Fibroblast of the conjunctiva (primary cell): Measurements from ENCODE around the gene METTL16.
"Not testable (repeated sequence)": the region's sequence is repeated elsewhere in the genome, so short reads cannot be mapped to it uniquely, and the experiment has no call there.

Experiments
- DNase-seq: peaks from one replicate; pipeline ENCODE4 v3.0.0-alpha.2; 2010; ENCODE audit warnings: low read depth

The METTL16 gene

DNA sequence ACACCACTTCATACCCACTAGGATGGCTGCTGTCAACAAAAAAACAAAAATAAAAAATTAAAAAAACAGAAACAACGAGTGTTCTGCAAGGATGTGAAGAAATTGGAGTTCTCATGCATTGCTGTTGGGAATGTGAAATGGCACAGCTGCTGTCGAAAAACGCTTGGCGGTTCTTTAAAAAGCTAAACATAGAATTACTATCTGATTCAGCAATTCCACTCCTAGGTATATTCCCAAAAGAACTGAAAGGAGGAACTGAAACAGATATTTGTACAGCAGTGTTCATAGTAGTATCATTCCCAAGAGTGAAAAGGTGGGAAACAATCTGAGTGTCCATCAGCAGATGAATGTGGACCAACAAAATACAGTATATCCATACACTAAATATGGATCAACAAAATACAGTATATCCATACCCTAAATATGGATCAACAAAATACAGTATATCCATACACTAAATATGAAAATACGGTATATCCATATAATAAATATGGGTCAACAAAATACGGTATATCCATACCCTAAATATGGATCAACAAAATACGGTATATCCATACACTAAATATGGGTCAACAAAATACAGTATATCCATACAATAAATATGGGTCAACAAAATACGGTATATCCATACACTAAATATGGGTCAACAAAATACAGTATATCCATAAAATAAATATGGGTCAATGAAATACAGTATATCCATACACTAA, 8.7 kb downstream of the METTL16 start:
- DNase-seq = no peak

DNA sequence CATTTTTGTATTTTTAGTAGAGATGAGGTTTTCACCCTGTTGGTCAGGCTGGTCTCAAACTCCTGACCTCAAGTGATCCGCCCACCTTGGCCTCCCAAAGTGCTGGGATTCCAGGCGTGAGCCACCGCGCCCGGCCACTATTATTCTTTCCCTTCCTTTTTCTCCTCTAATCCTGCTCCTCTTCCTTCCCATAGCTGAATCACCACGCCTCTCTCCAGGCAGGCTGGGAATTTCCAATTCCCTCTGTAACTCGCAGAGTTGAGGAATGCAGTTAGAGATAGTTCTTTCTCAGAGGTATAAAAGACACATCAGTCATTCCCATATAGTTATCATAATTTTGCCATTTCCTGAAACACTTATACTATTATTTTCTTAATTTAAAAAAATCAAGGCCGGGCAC, 11.2 kb downstream of the METTL16 start:
- DNase-seq = no peak

- DNase-seq = not testable (repeated sequence)
Measured at GRCh38 chr17:2489286-2489685, 22.4 kb downstream of the METTL16 start.

GRCh38 chr17:2487306-2487705, 24.4 kb downstream of the METTL16 start:
- DNase-seq = no peak

GRCh38 chr17:2486709-2487108, 25.0 kb downstream of the METTL16 start:
- DNase-seq = not testable (repeated sequence)

DNA sequence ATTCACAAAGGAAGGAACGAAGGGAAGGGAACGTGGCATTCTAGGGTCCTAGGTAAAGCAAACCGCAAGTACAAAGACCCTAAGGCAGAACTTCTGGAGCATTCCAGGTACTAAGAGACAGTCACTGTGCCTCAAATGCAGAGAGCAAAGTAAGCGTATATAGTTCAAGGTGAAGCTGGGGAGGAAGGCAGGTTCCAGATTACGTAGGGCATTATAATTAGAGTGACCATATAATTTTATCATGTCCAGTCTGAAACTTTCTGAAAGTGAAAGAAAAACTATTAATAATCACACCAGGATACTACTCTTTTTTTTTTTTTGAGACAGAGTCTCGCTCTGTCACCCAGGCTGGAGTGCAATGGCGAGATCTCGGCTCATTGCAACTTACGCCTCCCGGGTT, 25.7 kb downstream of the METTL16 start:
- DNase-seq = no peak

- no peak for DNase-seq
Measured at GRCh38 chr17:2485543-2485942, 26.1 kb downstream of the METTL16 start.

DNA sequence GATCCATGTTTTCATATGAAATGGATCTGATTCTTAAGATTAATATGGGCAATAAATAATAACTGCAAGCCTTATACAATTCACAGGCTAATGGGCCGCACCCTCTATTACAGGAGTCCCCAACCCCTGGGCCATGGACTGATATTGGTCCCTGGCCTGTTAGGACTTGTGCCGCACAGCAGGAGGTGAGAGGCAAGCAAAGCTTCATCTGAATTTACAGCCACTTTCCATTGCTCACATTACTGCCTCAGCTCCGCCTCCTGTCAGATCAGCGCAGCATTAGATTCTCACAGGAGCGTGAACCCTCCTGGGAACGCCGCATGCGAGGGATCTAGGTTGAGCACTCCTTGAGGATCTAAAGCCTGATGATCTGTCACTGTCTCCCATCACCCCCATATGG, 26.8 kb downstream of the METTL16 start:
- no peak for DNase-seq

GRCh38 chr17:2483084-2483483, 28.6 kb downstream of the METTL16 start:
- DNase-seq = no peak

DNA sequence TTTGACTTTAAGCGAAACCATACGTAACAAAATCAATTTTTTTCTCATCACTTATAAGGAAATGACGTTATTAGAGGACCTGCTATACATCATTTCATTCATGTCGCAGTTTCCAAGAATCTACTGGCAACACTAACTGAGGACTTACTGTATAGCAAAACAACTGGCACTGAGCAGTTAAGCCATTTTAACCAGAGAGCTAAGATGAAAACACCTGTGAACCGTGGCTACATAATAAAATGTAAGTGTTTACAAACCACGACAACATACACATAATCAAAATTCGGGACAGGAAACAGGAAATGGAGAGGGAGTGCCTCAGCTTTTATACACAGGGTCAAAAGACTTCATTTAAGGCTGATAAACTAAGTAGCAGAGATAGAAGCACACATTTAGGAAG, 29.5 kb downstream of the METTL16 start:
- no peak for DNase-seq

DNA sequence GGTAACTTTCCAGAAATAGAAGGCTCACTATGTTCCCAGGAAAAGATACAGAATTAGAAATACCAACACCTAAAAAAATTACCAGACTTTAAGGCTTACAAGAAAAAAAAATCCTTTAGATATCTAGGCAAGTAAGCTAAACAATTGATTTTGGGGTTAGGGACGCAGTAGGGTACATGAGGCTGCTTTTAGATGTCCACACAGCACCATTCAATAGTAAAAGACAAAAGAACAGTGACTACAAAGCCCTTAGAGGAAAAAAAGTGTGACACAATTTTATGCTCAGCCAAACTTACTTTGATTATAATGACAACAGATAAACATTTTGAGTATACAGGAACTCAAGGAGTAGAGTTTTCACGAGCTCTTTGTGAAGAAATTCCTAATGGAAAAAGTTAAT, 29.9 kb downstream of the METTL16 start:
- DNase-seq = no peak

- no peak for DNase-seq
Measured at GRCh38 chr17:2478458-2478857, 33.2 kb downstream of the METTL16 start.

- no peak for DNase-seq
Measured at GRCh38 chr17:2475056-2475455, 36.6 kb downstream of the METTL16 start.

DNA sequence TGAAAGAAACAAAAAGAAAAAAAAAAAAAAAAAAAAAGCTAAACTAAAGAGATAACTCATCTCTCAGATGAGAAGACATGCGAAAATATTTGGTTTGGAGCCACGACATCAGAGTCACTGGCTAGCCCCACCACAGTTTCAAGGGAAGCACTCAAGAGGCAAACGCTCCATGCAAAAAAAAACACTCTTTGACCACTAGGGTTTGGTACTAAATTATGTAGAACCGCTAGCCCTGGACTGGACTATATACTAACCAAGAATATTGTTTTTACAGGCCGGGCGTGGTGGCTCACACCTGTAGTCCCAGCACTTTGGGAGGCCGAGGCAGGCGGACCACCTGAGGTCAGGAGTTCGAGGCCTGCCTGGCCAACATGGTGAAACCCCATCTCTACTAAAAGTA, 37.3 kb downstream of the METTL16 start:
- no peak for DNase-seq

DNA sequence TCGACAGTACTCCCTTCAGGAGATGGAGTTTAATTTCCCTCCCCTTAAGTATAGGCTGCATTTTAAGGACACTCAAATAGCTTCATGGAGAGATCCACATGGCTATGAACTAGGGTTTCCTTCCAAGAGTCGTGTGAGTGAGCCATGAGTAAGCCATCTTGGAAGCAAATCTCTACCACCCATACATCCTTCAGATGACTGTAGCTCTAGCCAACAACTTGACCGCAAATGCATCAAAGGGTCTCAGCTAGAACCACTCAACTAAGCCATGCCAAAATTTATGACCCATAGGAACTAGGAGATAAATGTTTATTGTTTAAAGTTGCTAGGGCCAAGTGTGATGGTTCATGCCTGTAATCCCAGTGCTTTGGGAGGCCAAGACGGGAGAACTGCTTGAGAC, 43.4 kb downstream of the METTL16 start:
- DNase-seq = peak; percentile 74

GRCh38 chr17:2466931-2467330, 44.8 kb downstream of the METTL16 start:
- no peak for DNase-seq

DNA sequence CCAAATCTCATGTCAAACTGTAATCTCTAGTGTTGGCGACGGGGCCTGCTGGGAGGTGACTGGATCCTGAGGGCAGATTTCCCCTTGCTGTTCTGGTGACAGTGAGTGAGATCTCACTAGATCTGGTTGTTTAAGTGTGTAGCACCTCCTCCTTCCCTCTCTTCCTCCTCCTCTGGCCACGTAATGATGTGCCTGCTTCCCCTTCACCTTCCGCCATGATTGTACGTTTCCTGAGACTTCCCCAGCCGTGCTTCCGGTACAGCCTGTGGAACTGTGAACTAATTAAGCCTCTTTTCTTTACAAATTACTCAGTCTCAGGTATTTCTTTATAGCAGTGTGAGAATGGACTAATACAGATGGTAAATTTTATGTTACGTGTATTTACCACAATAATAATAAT, 49.2 kb downstream of the METTL16 start:
- no peak for DNase-seq

DNA sequence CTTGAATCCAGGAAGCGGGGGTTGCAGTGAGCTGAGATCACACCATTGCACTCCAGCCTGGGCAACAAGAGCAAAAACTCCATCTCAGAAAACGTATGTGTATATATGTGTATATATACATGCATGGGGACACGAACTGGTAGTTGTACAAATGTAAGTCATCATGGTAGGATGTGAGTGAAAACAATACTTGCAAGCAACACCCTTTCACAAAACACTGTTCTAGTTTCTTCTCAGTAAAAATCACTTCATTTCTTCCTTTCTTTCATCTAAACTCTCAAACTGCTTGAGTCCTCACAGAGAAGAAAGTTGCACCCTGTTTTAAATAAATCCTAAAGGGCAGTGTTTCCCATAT, 51.8 kb downstream of the METTL16 start:
- DNase-seq = no peak

- DNase-seq = no peak
Measured at GRCh38 chr17:2457913-2458312, 53.8 kb downstream of the METTL16 start.

GRCh38 chr17:2456475-2456874, 55.2 kb downstream of the METTL16 start:
- no peak for DNase-seq

- no peak for DNase-seq
Measured at GRCh38 chr17:2455956-2456355, 55.7 kb downstream of the METTL16 start.

DNA sequence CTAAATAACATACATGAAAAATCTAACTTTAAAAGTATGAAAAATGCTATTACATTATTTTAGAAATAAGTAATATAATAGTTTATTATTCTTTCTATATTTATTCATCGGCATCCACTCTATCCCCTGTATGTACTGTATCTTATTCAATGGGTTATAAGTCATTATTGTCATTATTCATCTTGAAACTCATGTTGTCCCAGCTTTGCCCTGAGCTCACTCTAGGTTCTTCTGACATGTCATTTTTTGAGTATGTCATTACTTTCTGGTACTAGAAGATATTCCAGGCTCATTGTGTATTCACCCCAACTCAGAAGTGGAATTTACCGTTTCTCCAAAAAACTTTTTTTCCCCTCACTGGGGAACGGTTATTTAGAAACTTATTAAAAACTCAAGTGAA, 57.8 kb downstream of the METTL16 start:
- DNase-seq = no peak

- no peak for DNase-seq
Measured at GRCh38 chr17:2453325-2453724, 58.4 kb downstream of the METTL16 start.

DNA sequence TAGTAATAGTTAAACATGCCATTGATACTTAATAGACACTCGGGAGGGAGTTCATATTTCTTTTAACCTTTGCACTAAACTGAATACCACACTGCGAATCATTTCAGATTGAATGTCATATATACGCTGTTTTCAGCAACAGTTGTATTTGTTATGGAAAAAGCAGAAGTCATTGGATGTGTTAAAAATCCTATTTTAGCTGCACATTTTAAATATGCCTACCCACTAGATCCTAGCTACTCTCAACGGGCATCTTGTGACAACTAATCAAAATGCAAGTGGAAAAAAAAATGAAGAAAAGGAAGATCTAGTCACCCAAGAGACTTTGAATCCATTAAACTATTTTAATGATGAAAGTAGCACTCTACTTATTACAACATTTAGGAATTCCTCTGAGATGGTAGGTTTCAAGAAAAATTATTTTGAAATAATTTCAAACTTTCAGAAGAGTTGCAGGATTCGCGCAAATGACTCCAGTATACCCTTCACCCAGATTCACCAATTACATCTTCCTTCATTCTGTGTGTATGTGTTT, 59.4 kb downstream of the METTL16 start:
- no peak for DNase-seq
